ENCODE data around the gene PPM1K.
"Not testable (repeated sequence)": the region's sequence is repeated elsewhere in the genome, so short reads cannot be mapped to it uniquely, and the experiment has no call there.

Gene PPM1K

DNA sequence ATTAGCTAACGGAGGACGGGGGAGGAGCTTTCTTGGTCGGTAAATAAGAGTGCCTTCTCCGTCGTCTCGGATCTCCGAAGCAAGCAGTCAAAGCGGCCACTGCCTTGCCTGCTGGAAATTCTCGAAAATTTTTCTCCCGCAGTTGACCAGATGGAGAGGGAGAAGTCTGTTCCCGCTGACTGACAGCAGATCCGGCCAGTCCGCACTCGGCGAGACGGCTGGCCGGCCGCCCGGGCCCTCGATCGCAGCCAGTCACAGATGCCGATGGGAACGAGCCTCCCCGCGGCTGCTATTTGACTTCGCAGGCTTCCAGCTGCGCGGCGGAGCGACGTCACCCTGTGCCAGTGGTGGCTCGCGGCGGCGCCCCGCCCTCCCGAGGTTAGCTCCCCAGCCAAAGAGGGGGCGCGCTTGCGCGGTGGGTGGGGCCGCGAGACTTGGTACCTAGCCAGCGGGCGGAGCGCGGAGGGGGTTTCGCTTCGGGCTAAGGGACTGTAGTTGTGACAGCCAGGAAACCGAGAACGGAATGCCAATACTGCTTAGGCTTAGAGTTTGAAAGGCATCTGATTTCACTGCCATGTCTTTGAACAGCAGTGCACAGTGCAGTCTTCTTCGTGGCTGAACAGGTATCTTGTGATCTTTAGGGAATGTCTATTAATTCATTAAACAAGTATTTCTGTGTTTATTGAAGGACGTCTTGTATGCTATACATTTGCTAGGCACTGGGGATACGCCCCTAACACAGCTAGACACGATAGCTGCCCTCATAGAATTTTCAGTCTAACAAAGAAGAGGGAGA, at the start of gene PPM1K:
Gene PPM1K, minus strand, starts transcription at position 123 of the 796 bp plus-strand sequence. CDS start 5,978 bp downstream, outside the sequence.
- in situ Hi-C loops (cut with MboI; ENCODE audit: low sequenced_read_pairs), result no loop called here

DNA sequence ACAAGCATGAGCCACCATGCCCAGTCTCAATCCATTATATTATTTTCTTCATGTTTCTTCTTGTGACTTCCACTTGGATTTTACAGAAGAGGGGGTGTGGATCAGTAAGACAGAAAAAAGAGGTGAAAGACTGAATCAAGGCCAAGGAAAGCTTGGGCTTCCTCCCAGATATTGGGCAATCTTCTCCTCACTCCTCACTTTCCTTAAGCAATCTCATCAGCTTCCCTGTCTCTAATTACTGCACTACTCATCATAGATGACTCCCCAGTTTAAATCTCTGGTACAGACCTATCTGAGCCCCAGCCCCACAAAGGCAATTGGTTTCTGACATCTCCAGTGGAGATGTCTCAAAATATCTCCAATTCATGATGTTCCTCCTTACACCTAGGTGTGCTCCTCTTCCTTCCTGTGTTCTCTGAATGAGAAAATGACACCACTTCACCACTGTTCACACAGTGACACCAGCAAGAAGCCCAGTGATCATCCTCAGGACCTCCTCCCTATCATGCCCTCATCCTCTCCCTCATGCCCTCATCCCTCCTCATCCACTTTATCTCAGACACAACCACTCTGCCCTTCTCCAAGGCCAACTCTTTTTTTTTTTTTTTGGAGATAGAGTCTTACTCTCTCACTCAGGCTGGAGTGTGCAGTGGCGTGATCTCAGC, 49.5 kb upstream of the PPM1K start:
- in situ Hi-C loops (cut with MboI; ENCODE audit: low sequenced_read_pairs), result no loop called here

DNA sequence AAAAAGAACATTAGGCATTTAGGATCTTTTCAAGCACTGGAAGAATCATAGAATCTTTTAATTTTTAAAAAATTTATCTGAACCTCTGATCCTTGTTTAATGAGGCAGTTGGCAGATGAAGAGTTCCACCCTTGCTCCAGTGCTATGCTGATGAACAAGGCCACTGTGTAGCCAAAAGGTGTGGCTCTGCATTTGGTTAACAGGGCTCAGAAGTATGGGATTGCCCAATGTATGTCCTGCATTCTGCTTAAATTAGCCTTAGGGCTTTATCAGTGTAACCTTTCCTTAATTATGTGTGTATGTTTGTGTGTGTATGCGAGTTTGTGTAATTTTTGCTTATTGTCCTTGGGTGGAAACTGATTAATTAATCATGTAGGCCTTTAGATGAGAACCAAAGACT, 43.3 kb upstream of the PPM1K start:
- in situ Hi-C loops (cut with MboI; ENCODE audit: low sequenced_read_pairs), result no loop called here

DNA sequence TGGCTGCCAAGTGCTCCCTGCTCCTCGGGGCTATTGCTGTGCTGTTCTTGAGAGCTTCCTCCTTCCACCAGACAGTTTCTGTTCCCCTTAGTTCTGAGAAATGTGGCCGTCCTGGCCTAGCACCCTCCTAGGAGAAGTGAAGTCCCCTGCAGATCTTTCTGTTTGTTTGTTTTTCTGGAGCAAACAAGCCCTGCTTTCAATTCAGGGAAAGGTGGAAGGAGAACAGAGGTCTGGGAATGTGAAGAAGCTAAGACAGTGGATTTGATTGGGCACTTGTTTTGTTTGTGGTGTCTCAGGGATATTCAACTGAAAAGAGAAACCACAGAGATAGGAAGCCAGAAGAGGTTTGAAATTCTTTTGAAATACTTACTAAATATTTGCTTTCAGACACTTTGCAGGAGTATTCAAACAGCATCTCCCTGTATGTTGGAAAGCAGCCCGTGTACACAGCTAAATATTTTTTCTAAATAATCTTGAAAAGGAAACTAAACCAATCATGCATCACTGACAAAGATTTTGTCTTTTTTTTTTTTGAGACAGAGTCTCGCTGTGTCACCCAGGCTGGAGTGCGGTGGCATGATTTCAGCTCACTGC, 36.5 kb upstream of the PPM1K start:
- in situ Hi-C loops (cut with MboI; ENCODE audit: low sequenced_read_pairs), result no loop called here

DNA sequence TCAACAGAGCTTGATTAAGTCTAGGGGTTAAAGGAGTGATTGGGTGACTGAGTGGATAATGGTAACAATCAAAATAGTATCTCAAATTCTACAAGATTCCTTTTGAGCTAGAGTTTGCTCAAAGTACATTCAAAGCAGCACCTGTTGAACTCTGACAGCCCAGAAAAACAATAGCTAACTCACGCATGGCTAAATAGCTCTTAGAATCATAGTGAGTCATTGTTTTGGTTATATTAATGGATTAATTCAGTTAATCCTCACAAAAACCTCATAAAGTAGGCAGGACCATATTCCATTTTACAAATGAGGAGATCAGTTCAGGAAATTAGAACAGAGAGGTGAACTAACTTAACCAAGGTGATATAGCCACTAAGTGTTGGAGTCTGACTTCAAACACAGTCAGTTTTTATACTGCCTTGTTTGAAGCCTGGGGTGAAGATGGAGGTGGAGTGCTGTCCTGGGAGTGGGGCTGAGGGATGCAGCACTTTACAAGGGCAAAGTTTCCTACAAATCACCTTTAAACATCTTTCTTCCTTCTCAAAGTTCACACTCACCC, 35.9 kb upstream of the PPM1K start:
- in situ Hi-C loops (cut with MboI; ENCODE audit: low sequenced_read_pairs), result no loop called here

DNA sequence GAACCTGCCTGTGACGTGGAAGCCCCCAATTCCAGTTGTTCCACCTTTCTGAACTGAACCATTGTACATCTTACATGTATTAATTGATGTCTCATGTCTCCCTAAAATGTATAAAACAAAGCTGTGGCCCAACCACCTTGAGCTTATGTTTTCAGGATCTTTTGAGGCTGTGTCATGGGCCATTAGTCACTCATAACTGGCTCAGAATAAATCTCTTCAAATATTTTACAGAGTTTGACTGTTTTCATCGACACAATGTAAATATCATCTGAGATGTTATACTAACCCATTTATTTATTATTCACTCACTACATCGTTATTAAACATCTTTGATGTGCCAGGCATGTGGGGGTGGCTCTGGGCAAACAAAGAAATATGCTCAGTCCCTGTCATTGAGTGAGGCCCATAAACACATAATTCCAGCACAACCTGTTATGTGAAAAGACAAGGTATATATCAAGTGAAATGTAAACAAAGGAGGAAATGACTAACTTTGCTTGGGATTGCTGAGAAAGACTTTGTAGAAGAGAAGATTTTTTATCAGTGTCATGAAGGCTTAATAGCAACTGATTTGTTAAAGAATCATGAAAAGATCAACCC, 34.5 kb upstream of the PPM1K start:
- in situ Hi-C loops (cut with MboI; ENCODE audit: low sequenced_read_pairs), result no loop called here

DNA sequence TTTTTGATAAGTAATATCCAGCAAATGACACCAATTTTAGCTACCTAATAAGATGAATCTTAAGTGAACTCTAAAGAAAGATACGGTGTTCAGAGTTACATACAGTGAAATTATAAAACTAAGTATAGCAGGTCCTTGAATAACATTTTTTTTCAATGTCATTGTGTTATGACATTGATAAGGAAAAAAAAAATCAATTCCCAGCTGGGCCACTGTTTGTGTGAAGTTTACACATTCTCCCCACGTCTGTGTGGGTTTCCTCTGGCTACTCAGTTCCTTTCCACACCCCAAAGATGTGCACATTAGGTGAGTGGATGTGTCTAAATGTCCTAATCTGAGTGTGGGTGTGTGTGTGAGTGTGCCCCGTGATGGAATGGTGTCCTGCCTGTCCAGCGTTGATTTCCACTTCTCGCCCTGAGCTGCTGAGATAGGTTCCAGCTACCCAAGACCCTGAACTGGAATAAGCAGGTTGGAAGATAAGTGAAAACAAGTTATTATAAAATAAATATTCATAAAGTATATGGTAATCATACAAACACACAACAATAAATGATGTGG, 31.2 kb upstream of the PPM1K start:
- in situ Hi-C loops (cut with MboI; ENCODE audit: low sequenced_read_pairs), result no loop called here

DNA sequence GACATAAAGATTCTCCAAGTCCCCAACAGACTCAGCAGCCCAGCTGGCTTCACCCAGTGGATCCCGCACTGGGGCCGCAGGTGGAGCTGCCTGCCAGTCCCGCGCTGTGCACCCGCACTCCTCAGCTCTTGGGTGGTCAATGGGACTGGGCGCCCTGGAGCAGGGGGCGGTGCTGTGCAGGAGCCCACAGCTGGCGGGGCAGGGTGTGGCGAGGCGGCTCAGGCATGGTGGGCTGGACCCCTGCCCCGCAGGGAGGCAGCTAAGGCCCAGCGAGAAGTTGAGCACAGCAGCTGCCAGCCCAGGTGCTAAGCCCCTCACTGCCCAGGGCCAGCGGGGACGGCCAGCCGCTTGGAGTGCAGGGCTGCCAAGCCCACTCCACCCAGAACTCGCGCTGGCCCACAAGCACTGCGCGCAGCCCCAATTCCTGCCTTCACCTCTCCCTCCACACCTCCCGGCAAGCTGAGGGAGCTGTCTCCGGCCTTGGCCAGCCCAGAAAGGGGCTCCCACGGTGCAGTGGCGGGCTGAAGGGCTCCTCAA, 28.8 kb upstream of the PPM1K start:
- in situ Hi-C loops (cut with MboI; ENCODE audit: low sequenced_read_pairs), result not testable (repeated sequence)

DNA sequence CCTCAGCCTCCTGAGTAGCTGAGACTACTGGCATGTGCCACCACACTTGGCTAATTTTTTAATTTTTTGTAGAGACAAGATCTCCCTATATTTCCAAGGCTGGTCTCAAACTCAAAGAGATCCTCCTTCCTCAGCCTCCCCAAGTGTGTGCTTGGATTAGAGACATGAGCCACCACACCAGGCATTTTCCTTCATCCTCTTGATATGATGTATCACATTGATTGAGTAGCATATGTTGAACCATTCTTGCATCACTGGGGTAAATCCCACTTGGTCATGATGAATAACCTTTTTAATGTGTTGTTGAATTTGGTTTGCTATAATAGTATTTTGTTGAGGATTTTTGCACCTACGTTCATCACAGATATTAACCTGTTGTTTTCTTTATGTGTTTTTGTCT, 24.2 kb upstream of the PPM1K start:
- in situ Hi-C loops (cut with MboI; ENCODE audit: low sequenced_read_pairs), result no loop called here

DNA sequence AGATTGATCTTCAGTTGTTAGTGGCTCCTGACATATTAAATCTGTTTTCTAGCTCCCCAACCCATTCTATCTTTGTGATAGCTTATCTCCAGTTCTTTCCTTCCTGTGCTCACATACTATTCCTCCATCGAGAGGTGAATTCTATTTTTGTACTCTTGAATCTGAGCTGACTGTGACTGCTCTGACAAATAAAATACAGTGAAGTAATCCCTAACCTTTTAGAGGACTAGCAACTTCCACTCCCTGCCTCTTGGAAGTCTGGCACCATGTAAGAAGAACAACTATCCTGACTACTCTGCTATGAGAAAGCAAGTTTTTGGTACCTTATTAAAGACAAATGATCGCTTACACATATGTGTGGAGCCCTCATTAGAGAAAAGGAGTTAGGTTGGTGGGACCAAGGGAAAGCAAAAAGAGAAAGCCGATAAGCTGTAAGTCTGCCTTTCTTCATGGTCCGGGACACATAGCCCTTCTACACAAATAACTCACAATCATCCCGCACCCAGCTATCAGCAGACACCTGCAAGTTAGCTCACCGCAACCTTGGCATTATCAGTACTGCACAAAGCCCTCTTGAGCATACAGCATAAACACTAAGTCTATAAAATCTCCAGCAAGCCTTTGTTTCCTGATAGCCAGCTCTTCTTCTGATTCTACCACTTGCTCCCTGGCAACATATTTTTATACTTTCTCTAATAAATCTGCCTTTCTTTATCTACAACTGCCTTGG, 13.5 kb upstream of the PPM1K start:
- in situ Hi-C loops (cut with MboI; ENCODE audit: low sequenced_read_pairs), result no loop called here

DNA sequence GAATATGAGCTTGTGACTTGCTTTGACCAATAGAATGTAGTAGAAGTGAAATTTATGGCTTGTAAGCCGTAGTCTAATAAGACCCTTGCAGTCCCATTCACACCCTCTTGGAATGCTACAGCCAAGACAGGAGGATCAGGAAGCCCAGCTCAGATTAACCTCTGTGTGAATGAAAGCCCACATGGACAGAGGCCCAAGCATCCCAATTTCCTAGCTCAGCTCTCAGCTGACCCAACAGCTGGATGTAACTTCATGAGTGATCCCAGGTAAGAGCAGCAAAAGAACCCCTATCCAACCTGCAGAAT, 12.8 kb upstream of the PPM1K start:
- in situ Hi-C loops (cut with MboI; ENCODE audit: low sequenced_read_pairs), result no loop called here

DNA sequence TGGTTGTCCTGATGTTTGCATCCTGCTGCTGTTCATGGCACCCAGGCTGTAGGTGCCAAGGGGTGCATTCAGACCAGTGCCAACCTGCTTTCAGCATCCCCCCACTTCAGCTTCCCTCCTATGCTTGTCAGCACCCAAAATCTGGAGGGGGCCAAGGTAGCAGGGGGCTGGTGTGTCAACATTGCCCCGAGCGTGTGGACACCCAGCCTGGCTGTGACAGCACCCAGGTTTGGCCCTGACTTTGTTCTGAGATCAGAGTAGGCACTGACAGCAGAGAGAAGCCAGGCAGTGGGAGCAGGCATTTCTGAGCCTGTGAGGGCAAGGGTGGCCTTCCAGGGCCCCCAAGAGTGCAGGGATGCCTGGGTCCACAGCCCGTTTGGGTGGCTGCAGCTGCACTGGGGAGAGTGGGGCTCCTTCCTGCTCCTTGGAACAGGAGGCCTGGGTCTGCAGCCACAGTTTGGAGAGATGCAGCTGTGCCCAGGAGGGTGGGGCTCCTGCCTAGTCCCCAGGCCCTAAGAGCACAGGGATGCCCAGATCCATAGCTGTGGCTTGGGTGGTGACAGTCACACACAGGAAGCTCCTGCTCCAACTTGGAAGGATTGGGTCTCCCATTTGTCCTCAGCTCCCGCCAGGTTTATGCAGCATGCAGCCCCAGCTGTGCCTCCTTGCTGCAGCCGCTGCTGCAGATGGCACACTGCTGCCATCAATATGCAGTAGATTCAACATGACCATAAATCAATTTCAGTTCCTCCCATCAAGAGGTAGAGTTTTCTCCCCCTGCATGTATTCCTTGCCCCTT, 12.3 kb upstream of the PPM1K start:
- in situ Hi-C loops (cut with MboI; ENCODE audit: low sequenced_read_pairs), result no loop called here

DNA sequence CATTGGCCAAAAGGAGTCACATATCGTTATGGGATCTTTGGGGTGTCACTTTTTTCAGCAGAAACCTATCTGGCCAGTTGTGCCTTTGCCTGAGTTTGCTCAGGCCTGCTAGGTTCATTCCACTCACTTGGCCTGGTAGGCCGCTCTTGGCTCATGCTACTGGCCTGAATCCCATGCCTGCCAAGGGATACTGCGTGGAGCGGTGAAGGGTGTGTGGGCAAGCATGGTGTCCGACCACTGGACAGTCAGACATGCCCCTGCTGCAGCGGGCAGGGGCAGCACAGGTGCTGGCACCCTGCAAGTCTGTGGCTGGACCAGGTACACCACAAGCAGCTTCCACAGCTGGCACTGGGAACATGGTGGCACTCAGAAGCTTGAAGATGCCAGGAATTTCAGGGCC, 11.3 kb upstream of the PPM1K start:
- in situ Hi-C loops (cut with MboI; ENCODE audit: low sequenced_read_pairs), result no loop called here

DNA sequence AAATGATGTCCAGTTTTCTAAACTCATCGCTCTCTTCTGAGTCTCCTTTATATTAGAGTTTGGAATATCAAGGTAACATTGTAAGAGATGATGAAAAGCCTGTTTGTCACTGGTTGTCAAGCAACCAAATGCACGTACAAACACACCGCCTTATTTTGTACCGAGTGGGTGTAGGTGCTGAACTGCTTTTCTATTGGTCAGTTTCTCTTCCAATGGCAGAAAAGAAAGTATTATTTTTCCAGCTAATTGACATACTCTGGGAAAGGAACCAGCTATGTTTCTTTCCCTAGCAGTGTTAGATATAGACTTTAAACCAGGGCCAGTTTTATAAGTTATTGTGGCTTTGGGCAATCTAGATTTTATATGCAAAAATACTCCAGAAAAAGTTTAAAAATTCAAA, 6.6 kb upstream of the PPM1K start:
- in situ Hi-C loops (cut with MboI; ENCODE audit: low sequenced_read_pairs), result no loop called here

DNA sequence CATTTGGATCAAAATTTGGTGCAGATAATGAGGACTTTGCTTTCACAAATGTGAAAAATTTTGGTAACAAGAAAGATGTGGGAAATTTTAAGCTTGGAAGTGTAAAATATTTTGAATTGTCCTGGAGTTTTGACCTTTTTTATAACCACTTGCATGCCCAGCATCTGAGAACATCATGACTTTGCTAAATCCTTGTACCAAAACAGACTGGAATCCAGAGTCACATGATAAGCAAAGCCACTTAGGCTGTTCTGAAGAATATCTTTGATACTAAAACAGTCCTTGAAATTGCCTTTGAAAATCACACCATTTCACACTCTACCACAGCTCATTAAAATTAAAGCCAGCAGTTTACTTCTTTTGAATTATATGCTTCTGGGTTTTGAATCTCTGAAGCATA, 2.5 kb upstream of the PPM1K start:
- in situ Hi-C loops (cut with MboI; ENCODE audit: low sequenced_read_pairs), result no loop called here

DNA sequence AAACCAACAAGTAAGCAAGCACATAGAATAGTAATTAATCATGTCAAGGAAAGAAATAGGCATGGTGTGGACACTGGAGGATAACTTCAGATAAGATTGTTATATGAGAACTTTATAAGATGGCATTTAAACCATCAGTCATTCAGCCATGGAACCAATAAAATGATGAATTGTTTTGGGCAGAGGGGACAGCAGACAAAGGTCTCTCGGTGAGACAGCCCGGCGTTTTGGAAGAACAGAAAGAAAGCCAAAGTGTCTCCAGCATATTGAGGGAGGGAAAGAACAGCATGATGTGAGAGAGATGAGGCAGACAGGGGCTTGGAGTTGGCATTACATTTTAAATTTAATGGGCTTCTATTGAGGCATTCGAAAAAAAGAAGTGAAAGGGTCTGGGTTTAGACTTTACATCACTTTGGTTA, 883 bp upstream of the PPM1K start:
- in situ Hi-C loops (cut with MboI; ENCODE audit: low sequenced_read_pairs), result no loop called here

DNA sequence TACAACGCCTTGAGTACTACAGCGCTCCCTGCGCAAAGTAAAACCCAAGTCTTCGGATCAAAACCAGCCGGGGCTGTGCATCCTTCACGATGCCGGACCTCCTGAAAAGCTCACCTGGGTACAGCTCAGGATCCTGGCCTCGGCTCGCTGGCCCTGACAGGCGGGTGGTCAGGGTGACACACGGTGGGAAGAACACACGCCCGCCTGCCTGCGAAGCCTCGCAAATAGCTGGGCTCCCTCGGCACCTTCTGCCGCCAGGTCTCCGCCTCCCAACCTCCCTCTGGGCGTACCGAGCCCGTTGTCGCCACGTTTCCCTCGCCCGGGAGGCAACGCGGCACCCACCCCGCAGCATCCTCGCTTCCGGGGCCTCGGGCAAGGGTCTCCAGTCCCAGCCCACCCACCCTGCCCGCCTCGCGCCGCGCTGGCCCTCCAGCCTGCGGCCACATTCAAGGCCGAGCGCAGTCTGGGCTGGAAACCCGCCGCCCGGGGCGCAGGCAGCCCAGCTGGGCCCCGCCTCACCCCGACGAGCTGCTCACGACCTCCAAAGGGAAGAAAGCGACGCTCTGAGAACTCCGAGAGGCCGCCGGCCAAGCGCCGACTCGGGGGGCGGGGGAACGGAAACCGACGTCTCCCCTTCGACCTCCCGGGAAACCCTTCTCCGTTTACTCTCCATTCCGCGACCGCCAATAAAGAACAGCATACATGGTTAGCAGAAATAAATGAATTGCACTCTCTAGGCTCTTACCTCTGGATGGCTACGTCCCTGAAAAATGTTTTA, 511 bp downstream of the PPM1K start:
- in situ Hi-C loops (cut with MboI; ENCODE audit: low sequenced_read_pairs), result no loop called here

DNA sequence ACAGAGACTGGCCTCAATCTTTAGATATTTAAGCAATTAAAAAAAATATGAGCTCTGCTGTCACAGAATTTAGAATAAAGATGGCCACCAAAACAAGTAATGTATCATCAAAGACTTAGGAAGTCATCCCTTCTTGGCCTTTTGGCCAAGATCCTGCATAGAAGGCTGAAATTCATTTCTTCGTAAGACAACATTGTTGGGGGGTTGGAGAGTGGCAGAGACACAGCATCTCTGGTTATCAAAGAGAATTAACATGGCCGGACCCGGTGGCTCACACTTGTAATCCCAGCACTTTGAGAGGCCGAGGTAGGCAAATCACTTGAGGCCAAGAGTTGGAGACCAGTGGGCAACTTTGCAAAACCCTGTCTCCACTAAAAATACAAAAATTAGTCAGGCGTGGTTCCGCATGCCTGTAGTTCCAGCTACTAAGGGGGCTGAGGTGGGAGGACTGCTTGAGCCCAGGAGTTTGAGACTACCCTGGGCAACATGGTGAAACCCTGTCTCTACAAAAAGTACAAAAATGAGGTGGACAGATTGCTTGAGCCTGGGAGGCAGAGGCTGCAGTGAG, 4.0 kb downstream of the PPM1K start:
- in situ Hi-C loops (cut with MboI; ENCODE audit: low sequenced_read_pairs), result no loop called here
